Measurements from ENCODE around the gene PKP1.

DNA sequence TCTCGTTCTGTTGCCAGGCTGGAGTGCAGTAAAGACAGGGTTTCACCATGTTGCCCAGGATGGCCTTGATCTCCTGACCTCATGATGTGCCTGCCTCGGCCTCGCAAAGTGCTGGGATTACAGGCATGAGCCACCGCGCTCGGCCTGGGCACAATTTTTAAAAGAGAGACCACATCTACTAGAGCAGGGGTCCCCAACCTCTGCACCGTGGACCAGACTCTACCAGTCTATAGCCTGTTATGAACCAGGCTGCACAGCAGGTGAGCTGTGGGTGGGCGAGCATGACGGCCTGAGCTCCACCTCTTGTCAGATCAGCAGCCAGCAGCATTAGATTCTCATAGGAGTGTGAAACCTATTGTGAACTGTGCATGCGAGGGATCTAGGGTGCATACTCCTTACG, 73.4 kb downstream of the PKP1 start:
- TF ChIP-seq, protein P1, sequence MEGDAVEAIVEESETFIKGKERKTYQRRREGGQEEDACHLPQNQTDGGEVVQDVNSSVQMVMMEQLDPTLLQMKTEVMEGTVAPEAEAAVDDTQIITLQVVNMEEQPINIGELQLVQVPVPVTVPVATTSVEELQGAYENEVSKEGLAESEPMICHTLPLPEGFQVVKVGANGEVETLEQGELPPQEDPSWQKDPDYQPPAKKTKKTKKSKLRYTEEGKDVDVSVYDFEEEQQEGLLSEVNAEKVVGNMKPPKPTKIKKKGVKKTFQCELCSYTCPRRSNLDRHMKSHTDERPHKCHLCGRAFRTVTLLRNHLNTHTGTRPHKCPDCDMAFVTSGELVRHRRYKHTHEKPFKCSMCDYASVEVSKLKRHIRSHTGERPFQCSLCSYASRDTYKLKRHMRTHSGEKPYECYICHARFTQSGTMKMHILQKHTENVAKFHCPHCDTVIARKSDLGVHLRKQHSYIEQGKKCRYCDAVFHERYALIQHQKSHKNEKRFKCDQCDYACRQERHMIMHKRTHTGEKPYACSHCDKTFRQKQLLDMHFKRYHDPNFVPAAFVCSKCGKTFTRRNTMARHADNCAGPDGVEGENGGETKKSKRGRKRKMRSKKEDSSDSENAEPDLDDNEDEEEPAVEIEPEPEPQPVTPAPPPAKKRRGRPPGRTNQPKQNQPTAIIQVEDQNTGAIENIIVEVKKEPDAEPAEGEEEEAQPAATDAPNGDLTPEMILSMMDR (optimal IDR thresholded peaks at IDR 0.05 in 1 of 3, IDR thresholded peaks at IDR 0.05 in 1 of 3, conservative IDR thresholded peaks at IDR 0.05 in 1 of 3; ENCODE audit: extremely low read depth in 1 of 3, insufficient read depth in 2 of 3, low read length in 3 of 3) = no peak
- TF ChIP-seq EZH2 (IDR thresholded peaks at IDR 0.05; ENCODE audit: low read length) = no peak
